OCI-LY3 (cell line): ENCODE measurements around the gene ESRRB.

ENCODE experiments used
- EZH2phosphoT487 ChIP-seq: fragments of 200-600 bp; shearing (Covaris generic); IDR thresholded peaks from 2 replicates; pipeline ENCODE4 v1.6.1; 2018; ENCODE audit warnings: antibody characterized with exemption, mixed run types, low read depth
- TF ChIP-seq, protein P1 (sequence below): fragments of 200-600, 300-600 bp; sonication (generic); IDR thresholded peaks from 2 replicates; pipeline ENCODE4 v1.5.1; 2014; ENCODE audit warnings: antibody characterized with exemption, low read length, low read depth

DNA sequence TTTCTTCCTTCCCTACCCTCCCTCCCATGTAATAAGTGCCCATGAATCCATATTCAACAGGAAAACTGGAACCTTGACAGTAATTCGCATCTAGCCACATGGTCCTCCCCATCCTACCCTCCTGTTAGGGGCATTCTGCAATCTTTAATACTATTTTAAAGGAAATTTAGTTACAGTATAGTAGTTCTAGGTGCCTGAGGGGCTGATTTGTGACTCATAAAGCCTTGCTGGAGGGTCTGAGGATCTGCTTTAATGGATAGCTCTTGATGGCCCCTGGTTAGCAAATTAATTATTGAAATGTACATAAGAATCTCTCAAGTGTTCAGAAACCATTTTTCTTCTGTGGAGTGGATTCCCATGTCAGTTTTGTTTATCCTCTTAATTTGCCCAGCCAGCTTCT lies 54.1 kb downstream of the ESRRB start:
- no peak for TF ChIP-seq EZH2phosphoT487
- TF ChIP-seq, protein P1, sequence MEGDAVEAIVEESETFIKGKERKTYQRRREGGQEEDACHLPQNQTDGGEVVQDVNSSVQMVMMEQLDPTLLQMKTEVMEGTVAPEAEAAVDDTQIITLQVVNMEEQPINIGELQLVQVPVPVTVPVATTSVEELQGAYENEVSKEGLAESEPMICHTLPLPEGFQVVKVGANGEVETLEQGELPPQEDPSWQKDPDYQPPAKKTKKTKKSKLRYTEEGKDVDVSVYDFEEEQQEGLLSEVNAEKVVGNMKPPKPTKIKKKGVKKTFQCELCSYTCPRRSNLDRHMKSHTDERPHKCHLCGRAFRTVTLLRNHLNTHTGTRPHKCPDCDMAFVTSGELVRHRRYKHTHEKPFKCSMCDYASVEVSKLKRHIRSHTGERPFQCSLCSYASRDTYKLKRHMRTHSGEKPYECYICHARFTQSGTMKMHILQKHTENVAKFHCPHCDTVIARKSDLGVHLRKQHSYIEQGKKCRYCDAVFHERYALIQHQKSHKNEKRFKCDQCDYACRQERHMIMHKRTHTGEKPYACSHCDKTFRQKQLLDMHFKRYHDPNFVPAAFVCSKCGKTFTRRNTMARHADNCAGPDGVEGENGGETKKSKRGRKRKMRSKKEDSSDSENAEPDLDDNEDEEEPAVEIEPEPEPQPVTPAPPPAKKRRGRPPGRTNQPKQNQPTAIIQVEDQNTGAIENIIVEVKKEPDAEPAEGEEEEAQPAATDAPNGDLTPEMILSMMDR = no peak
